Measurements from ENCODE around the gene HTT-AS.
"Not testable (repeated sequence)": the region's sequence is repeated elsewhere in the genome, so short reads cannot be mapped to it uniquely, and the experiment has no call there.

HTT-AS gene

DNA sequence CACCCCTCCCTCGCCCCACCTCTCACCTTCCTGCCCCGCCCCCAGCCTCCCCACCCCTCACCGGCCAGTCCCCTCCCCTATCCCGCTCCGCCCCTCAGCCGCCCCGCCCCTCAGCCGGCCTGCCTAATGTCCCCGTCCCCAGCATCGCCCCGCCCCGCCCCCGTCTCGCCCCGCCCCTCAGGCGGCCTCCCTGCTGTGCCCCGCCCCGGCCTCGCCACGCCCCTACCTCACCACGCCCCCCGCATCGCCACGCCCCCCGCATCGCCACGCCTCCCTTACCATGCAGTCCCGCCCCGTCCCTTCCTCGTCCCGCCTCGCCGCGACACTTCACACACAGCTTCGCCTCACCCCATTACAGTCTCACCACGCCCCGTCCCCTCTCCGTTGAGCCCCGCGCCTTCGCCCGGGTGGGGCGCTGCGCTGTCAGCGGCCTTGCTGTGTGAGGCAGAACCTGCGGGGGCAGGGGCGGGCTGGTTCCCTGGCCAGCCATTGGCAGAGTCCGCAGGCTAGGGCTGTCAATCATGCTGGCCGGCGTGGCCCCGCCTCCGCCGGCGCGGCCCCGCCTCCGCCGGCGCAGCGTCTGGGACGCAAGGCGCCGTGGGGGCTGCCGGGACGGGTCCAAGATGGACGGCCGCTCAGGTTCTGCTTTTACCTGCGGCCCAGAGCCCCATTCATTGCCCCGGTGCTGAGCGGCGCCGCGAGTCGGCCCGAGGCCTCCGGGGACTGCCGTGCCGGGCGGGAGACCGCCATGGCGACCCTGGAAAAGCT is at the start of gene HTT-AS, which contains the start of gene HTT:
TSS of gene HTT-AS (minus strand) at position 461 of the 768 bp plus-strand sequence.
TSS of gene HTT (plus strand) at position 604 of the 768 bp plus-strand sequence. CDS start at position 749, 145 bp downstream.
- DNase-seq: peak; percentile 95

DNA sequence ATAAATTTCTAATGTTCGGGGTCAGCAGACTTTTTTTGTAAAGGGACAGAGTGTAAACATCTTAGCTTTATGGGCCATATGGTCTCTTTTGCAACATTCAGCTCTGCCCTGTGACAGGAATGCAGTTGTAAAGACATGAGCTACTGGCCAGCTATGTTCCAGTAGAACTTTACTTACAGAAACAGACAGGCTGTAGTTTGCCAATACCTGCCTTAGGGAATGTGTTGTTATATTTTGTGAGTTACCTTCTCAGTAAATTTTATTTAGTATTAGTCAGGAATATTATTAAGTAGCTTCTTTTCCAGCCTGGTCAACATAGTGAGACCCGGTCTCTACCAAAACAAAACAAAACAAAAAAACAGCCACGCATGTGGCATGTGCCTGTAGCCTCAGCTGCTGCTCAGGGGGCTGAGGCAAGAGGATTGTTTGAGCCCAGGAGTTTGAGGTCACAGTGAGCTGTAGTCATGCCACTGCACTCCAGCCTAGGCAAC is 48.9 kb upstream of the HTT-AS start:
- no peak for DNase-seq

DNA sequence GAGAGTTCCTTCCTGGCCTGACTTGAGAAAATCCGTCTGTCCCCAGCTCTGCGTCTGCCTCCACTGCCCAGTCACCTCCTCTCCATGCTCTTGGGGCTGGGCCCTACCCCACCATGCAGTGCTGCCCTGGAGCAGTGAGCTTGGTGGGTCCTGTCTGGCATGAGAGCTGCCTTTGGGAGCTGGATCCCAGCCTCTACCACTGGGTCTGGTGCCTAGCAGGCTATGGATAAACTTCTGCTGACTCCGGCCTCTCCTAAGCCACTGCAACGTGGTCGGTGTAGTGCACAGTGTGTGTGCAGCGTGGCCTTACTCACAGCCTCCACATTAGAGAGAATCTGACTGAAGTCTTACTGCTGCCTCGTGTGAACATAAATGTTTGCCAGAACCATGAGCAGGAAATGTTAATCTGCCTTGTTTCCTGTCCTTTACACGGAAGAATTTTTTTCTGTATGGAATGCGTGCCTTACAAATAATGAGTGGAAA is 47.8 kb upstream of the HTT-AS start:
- no peak for DNase-seq

DNA sequence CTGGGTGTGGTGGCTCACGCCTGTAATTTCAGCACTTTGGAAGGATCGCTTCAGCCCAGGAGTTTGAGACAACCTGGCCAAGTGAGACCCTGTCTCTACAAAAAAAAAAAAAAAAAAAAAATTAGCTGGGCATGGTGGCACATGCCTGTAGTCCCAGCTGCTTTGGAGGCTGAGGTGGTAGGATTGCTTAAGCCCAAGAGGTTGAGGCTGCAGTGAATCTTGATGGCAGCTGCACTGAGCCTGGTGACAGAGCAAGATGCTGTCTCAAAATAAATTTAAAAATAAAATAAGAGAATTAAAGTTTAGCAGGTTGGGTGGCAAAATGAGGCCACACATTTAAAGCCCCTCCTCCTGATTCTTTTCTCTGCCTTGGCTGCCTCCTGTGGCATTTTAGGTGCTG is 47.3 kb upstream of the HTT-AS start:
- DNase-seq: no peak

DNA sequence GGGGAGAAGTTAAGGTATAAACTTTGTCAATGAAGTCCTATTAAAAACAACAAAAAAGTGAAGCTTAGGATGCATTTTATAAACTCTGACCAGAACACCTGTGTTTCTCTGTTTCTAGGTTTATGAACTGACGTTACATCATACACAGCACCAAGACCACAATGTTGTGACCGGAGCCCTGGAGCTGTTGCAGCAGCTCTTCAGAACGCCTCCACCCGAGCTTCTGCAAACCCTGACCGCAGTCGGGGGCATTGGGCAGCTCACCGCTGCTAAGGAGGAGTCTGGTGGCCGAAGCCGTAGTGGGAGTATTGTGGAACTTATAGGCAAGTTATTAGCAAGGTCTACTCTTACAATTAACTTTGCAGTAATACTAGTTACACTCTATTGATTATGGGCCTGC is 46.8 kb upstream of the HTT-AS start:
- DNase-seq: no peak

DNA sequence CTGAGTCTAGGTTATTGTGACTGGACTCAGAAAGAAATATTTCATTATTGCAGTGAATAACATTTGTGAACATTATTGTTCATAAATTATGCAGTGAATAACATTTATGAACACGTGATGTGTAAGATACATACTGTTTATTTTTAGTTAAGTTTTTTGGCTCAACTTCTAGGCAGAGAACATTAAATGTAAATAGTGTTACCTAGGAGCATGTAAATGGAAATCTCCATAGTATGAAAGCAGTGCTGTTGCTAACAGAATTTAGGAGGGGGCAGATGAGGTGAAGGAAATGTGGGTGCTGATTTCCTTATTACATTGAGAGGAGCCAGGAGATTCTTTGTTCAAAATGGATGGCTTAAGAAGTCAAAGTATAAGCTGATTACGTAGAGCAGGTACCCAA is 45.1 kb upstream of the HTT-AS start:
- no peak for DNase-seq

DNA sequence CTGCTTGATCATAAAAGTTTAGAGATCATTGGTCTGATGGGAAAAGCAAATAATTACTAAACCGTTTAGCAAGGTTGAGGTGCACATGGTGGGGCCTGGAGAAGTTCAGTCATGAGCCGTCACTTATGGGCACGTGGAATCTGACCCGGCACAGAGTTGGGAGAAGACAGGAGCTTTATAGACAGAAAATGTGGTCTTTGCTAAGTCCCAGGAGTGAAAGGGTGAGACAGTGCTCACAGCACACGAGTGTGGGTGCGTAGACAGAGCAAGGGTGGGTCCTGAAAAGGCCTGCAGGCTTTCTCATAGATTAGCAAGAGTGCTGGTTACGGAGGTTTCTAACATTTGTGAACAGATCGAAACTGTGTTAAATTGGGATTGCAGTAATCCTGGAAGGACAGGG is 44.0 kb upstream of the HTT-AS start:
- no peak for DNase-seq

DNA sequence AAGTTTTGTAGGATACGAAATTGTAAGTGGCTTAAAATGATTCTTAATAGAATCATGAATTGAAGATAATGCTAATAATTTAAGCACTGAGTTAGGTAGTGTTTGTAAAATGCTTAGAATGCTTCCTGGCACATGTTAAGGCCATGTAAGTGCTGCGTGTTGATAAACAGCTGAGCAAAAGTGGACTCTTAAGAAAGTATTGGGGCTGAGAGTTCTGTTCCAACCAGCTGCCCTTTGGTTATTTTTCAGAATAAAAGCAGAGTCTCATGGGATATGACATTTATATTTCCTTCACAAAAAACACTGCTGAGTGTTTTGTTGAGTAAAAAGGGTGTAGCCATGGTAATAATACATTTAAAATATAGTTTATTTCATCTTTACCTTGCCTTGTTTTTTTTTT is 42.6 kb upstream of the HTT-AS start:
- no peak for DNase-seq

DNA sequence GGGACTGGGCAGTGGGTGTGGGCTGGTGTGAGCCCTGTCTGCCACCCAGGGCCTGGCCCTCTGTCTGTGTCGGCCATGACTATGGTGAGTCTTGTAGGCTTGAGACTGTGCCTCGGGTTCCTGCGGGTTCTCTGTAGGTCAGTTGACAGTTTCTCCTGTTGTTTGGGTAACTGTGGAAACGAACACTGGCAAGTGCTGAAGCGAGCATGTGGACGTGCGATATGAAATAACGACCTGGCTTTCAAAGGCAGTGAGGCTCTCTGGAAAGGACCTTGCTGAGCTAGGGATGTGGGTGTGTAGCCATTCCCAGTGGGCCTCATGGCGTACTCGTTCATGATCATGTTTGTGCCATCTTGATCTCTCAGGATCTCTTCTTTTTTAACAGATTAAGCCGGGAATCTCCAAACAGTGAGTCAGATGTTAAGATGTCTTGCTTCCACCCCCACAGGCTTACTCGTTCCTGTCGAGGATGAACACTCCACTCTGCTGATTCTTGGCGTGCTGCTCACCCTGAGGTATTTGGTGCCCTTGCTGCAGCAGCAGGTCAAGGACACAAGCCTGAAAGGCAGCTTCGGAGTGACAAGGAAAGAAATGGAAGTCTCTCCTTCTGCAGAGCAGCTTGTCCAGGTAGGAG is 41.4 kb upstream of the HTT-AS start:
- no peak for DNase-seq

DNA sequence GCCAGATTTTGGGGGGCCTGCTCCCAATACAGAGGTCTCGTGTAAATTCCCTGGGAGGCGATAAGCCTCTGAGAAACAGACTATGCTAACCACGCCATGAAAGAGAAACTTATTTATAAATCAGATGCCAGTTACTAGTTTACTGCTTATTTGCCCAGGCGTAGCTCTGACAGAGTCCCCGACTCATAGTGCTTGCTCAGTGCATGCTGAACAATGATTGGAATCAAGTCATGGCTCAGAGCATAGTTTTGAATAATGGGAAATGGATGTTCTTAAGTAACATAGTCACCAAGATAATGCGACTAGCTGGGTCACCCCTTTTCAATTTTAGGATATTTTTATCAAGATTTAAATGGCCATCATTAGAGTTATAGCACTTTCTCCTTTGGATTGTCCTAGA is 40.0 kb upstream of the HTT-AS start:
- DNase-seq: no peak

DNA sequence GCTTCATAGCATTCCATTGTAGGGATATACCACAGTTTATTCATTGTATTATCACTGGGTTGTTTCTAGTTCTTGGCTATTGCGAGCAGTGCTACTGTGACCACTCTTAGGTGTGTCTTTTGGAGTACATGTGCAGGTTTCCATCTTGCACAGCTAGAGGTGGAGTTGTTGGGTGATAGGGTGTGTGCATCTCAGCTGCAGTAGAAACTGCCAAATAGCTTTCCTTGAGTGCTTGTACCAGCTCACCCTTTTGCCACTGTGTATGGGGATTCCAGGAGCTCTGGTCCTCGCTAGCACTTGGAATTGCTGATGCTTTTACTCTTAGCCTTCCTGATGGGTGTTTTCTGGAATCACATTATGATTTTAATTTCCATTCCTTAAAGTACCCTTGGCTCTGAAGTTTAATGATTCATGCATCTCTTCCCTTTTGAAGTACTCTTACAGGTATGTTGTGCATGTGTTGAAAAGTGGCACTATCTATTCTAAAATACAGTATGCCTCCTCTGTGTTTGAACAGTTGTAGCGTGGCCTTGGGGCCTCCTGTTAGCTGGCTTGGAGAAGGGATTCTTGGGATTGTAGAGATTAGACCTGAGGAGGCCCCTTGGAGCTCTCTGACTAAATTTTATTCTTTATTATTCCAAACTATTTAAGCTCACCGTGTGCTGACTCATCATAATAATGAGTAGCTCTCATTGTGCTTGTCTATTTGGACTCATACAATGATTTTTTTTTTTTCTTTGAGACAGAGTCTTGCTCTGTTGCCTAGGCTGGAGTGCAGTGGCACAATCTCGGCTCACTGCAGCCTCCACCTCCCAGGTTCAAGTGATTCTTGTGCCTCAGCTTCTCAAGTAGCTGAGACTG is 38.5 kb upstream of the HTT-AS start:
- no peak for DNase-seq

DNA sequence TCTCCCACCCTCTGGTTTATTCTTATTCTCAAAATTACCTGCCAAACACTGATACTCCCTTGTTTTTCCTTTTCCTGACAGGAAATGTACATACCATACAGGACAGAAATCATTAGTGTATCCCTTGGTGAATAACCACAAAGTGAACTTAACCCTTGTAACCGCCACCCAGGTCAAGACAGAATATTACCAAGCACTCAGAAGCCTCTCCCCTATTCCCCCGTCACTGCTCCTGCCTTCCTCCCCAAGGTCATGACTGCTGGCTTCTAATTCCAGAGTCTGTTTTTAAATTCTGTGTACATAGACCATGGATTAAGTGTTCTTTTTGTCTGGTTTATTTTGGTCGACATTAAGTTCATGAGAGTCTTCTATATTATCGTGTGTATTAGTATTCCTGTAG is 37.9 kb upstream of the HTT-AS start:
- no peak for DNase-seq

DNA sequence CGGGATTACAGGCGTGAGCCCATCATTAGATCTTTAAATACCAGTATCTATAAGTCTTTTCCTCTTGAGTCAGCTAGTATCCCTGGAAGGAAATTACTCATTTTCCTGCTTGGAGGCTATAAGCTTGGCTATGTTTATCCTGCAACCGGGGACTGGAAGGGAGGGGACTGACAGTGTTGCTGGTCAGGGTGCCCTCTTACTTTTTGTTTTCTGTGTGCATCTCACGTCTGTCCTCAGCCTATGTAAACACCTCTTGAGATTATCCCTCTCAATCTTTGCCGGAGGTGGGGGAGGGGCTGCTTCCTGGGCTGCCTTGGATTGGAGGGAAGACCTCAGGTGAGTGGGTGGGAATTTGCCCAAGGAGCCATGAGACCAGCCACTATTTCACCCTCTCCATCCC is 37.1 kb upstream of the HTT-AS start:
- DNase-seq: no peak

DNA sequence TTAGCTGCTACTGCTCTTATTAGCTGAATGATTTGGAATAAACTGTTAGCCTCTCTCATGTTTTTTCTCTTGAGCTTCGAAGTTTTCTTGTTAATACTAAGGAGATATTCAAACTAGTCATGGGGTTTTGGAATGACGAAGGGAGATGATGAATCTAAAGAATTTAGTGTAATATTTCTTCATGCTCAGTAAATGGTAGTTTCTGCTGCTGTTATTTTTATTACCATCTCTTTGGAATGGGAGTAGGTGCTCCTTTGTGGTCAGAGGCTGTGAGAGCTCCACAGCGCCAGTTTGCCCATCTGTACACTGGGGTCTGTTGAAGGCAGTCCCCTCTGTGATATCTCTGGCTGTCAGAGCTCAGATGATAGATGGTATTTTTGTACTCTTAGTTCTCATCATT is 33.9 kb upstream of the HTT-AS start:
- DNase-seq: no peak

DNA sequence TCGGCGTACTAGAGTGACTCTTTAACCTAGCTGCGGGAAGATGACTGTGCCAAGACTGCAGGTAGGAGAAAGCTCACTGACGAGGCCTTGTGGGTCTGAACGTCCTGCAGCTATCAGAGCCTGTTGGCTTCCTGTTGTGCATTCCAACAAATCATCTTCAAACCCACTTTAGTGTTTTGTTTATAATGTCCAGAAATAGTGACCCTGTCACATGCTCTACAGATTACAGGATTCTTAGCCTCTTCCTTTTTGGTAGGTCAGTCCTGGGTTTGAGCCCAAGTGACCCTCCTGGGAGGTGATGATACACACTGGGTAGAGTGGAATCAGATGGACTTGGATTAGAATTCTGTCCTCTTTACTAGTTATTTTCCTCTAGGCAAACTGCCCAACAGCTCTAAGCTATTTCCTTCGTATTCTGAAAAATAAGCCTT is 33.4 kb upstream of the HTT-AS start:
- DNase-seq: no peak

DNA sequence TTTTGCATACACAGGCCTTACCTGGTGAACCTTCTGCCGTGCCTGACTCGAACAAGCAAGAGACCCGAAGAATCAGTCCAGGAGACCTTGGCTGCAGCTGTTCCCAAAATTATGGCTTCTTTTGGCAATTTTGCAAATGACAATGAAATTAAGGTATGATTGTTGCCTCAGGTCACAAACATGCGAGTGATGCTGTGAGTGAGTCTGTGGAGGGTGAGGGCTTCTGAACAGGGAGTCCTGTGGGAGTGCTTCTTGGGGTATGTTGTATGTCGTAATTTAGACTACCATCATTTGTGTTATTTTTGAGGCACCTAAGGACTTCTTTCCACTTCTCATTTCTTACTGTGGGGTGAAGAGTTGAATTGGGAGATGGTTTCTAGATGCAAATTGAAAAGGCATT is 32.9 kb upstream of the HTT-AS start:
- no peak for DNase-seq

DNA sequence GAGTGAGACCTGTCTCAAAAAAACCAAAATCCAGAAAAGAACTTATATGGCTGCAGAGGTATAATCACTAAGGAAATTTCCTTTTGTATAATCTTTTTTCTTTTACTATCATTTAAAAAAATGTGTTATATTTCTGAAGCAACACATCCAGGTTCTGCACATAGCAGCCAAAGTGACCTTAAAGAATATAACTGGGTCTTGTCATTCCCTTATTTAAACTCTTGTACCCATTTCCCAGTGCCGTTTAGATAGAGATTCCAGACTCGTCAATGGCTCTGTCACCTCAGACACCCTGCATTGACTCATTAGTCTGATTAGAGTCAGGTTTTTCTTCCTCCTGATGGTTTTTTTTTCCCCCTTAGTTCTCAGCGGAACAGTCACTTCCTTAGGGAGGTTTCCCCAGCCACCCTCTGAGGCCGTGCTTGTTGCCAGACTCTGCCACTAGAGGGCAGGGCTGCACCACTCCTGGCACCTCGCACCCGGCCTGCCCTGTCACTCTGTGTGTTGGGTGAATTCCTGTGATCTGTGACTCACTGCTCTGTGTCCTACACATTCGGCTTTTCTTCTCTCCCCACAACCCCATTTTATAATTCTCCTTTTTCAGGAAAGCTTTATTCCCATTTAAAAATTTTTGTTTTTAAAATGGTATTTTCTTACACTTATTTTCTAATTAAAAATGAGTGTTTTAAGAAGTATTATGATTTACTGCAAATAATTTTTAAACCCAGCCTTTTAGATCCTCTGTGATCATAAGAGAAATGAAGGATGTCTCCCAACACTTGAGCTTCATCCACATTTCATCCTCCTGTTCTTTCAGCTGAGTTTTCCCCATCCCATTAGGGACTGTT is 32.2 kb upstream of the HTT-AS start:
- peak in 1 of 2 experiments; percentile 23 for DNase-seq

DNA sequence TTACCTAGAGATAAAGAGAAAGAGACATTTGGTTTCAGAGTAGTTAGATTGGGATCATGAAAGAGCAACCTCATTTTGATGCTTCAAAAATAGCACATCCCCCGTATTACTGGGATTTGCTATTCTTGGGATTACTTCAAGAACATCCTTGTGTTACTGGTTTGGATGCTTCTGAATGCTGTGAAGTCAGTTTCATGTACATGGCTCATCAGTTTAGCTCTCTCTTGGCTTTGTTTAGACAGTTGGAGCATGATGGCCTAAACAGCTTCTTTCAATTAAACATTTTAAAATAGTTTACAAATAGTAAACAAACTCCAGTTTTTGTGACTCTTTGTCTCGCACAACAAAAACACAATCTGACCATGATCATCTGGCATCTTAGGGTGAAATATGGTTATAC is 24.0 kb upstream of the HTT-AS start:
- no peak for DNase-seq

DNA sequence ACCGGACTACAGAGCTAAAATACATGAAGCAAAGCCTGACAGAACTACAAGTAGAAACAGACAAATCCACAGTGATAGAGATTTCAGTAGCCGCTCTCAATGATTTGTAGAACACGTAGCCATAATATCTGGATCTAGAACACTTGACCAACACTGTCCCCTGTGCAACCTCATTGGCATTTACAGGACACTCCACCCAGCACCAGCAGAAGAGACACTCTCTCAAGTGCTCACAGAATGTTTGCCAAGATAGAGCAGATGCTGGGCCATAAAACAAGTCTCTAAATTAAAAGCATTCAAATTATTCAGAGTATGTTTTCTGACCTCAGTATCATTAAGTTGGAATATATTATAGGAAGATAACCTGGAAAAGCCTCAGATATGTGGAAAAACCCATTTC is 21.9 kb upstream of the HTT-AS start:
- DNase-seq: no peak

DNA sequence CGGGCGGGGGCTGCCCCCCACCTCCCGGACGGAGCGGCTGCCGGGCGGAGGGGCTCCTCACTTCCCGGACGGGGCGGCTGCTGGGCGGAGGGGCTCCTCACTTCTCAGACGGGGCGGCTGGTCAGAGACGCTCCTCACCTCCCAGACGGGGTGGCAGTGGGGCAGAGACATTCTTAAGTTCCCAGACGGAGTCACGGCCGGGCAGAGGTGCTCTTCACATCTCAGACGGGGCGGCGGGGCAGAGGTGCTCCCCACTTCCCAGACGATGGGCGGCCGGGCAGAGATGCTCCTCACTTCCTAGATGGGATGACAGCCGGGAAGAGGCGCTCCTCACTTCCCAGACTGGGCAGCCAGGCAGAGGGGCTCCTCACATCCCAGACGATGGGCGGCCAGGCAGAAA is 20.4 kb upstream of the HTT-AS start:
- not testable (repeated sequence) for DNase-seq

DNA sequence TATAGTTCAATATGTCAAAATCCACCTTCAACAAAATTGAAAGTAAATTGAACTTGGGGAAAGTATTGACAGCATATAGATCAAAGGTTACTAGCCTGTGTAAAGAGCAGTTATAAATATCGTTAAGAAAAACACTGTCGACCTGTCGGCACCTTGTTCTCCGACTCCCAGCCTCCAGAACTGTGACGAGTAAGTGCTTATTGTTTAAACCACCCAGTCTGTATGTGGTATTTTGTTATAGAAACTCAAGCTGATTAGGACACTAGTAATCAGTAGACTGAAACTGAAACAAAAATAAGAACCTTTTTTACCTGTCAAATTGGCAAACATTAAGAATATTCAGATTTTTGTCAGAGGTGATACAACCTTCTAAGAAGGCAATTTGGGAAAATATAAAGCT is 17.1 kb upstream of the HTT-AS start:
- DNase-seq: no peak

DNA sequence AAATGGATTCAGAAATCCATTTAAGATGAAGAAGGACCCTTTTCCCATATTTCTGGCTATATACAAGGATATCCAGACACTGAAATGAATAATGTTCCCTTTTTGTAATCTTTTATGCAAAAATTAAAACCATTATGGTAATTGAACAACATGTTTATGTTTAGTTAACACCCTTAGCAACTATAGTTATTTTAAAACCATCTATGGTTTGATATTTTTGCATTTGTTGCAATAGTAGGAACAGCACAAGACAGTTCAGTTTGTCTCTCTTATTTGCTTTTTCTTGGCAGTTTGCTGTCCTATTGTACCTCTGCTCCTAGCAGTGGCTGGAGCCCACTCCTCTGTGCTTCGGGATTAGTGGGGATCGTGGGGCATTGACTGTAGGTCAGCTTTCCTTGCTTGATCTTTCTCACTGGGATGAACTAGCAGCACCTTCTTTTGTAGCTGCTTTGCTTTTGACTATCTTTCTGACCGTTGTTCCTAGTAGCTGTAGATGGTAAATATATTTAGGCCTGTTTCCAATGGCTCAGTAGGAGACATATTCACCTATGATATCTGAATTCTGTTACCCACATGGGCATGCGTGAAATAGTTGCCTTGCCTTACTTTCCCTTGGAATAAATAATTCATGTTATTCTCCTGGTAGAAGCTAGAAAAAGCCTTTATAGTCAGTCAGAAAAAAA is 12.9 kb upstream of the HTT-AS start:
- DNase-seq: no peak
